Fibroblast of lung (primary cell): ENCODE data around the gene KBTBD2. TPM values are rescaled to one million over a fixed set of nuclear protein-coding genes. Genes with fewer than 3 reads are reported as not detected.
"Not testable (repeated sequence)": the region's sequence is repeated elsewhere in the genome, so short reads cannot be mapped to it uniquely, and the experiment has no call there.

Source experiments
- DNase-seq, 2 donors: peaks; one replicate each; pipeline versions ENCODE4 v3.0.0 to v3.0.0-alpha.2; 2010; ENCODE audit warnings: low read depth in 2 of 2
- H2AFZ ChIP-seq: 2 replicates; pipeline ENCODE4 v1.5.1; 2012; ENCODE audit warnings: low read length, control low read depth, inconsistent platforms
- H3K27ac ChIP-seq: 2 replicates; pipeline ENCODE4 v1.5.1; 2011; ENCODE audit warnings: low read length, control low read depth; ENCODE audit not compliant: insufficient read depth
- H3K27me3 ChIP-seq: 2 replicates; pipeline ENCODE4 v1.5.1; 2011; ENCODE audit warnings: mild to moderate bottlenecking, low read length; ENCODE audit not compliant: control insufficient read depth, insufficient read depth
- H3K36me3 ChIP-seq: 2 replicates; pipeline ENCODE4 v1.5.1; 2011; ENCODE audit warnings: low read length; ENCODE audit not compliant: control insufficient read depth, insufficient read depth
- H3K4me1 ChIP-seq: 2 replicates; pipeline ENCODE4 v1.5.1; 2011; ENCODE audit warnings: low read length; ENCODE audit not compliant: control insufficient read depth, insufficient read depth; ENCODE audit errors: extremely low read depth
- H3K4me2 ChIP-seq: 2 replicates; pipeline ENCODE4 v1.5.1; 2011; ENCODE audit warnings: low read length, control low read depth; ENCODE audit not compliant: insufficient read depth; ENCODE audit errors: extremely low read depth
- H3K4me3 ChIP-seq, 4 experiments: fragments of 200-600 bp in 1 of 4; sonication (generic) in 1 of 4; replicated peaks in 1 of 4; 2 replicates each; pipeline ENCODE4 v1.5.1; 2011 to 2016; ENCODE audit warnings: low read length in 4 of 4, low read depth in 3 of 4, mild to moderate bottlenecking in 3 of 4, control low read depth in 2 of 4, inconsistent platforms in 1 of 4, mixed read lengths in 1 of 4; ENCODE audit not compliant: insufficient read depth in 1 of 4; ENCODE audit errors: control extremely low read depth in 1 of 4
- H3K79me2 ChIP-seq: 2 replicates; pipeline ENCODE4 v1.5.1; 2012; ENCODE audit warnings: mild to moderate bottlenecking, low read length, inconsistent platforms; ENCODE audit not compliant: control insufficient read depth, insufficient read depth
- H3K9ac ChIP-seq: 2 replicates; pipeline ENCODE4 v1.5.1; 2011; ENCODE audit warnings: mild to moderate bottlenecking, low read length, control low read depth; ENCODE audit not compliant: insufficient read depth
- H3K9me3 ChIP-seq: 2 replicates; pipeline ENCODE4 v1.5.1; 2012; ENCODE audit warnings: low read depth, low read length; ENCODE audit not compliant: control insufficient read depth, insufficient read depth
- H4K20me1 ChIP-seq: 2 replicates; pipeline ENCODE4 v1.5.1; 2011; ENCODE audit warnings: low read length; ENCODE audit not compliant: control insufficient read depth, insufficient read depth; ENCODE audit errors: extremely low read depth
- CTCF ChIP-seq, 2 donors: IDR thresholded peaks in 1 of 2; conservative IDR thresholded peaks in 1 of 2; 1 replicate in 1 of 2; 2 replicates in 1 of 2; pipeline ENCODE4 v1.5.1; 2011 to 2012; ENCODE audit warnings: low read length in 2 of 2, control low read depth in 1 of 2, inconsistent platforms in 1 of 2, low read depth in 1 of 2, mild to moderate bottlenecking in 1 of 2
- EZH2 ChIP-seq: IDR thresholded peaks from 2 replicates; pipeline ENCODE4 v1.5.1; 2012; ENCODE audit warnings: low read length, control low read depth, mild to moderate bottlenecking; ENCODE audit errors: missing control alignments
- polyA plus RNA-seq, 2 donors: library from polyadenylated mRNA; depleted of rRNA in 1 of 2; stranded (reverse) in 1 of 2; unstranded in 1 of 2; fragments of >200 nt; gene quantifications; 2 replicates each; pipeline ENCODE4 v1.2.1, GENCODE V29; 2011 to 2012; ENCODE audit warnings: missing spikeins in 1 of 2
- total RNA-seq: library from RNA; depleted of rRNA; stranded (reverse); fragments of >200 nt; gene quantifications from 2 replicates; pipeline ENCODE4 v1.2.1, GENCODE V29; 2014

Gene KBTBD2
- total and polyA plus RNA-seq, 2 donors (not counting 1 experiment from before 2014, with no cell fraction given) = 26.7 to 29.2 TPM

- Histone ChIP-seq H3K9me3 (no peaks in the 10 kb centered on the region), H3K27ac (no peak overlapping the region), H3K4me1 (no peaks in the 10 kb centered on the region), H3K4me2 (no peak overlapping the region), H3K27me3 (no peaks in the 10 kb centered on the region), H3K4me3 (no peak overlapping the region), H3K36me3 (peaks cover 5% of the 10 kb centered on the region), H3K9ac (no peak overlapping the region), H2AFZ (no peak overlapping the region), H3K79me2 (peaks cover 6% of the 10 kb centered on the region), H4K20me1 (no peaks in the 10 kb centered on the region)
- no peak for TF ChIP-seq CTCF (conservative IDR thresholded peaks at IDR 0.05 in 1 of 2, IDR thresholded peaks at IDR 0.05 in 1 of 2; ENCODE audit: low read depth in 1 of 2, low read length in 2 of 2)
- no peak for DNase-seq
Observed at GRCh38 chr7:32869716-32870115, 21.8 kb downstream of the KBTBD2 start.

GRCh38 chr7:32868116-32868515 lies 23.4 kb downstream of the KBTBD2 start:
- no peak for DNase-seq
- Histone ChIP-seq H3K4me1 (no peaks in the 10 kb centered on the region), H3K9me3 (no peaks in the 10 kb centered on the region), H3K27me3 (no peaks in the 10 kb centered on the region), H3K4me3 (no peak overlapping the region), H3K36me3 (peaks cover 5% of the 10 kb centered on the region), H3K9ac (no peak overlapping the region), H3K27ac (no peak overlapping the region), H4K20me1 (no peaks in the 10 kb centered on the region), H3K4me2 (no peak overlapping the region), H2AFZ (no peak overlapping the region), H3K79me2 (peaks cover 6% of the 10 kb centered on the region)
- TF ChIP-seq CTCF (conservative IDR thresholded peaks at IDR 0.05 in 1 of 2, IDR thresholded peaks at IDR 0.05 in 1 of 2; ENCODE audit: low read depth in 1 of 2, low read length in 2 of 2) = no peak
- no peak for TF ChIP-seq EZH2

- no peak overlapping the region for H3K27ac ChIP-seq
- H3K36me3 ChIP-seq = no peaks in the 10 kb centered on the region
Observed at GRCh38 chr7:32865448-32866030, 26.0 kb downstream of the KBTBD2 start.

GRCh38 chr7:32863872-32864271 lies 27.7 kb downstream of the KBTBD2 start:
- not testable (repeated sequence) for H3K27me3 ChIP-seq, DNase-seq, H3K4me1 ChIP-seq, H3K79me2 ChIP-seq, H3K4me3 ChIP-seq, H2AFZ ChIP-seq, H3K4me2 ChIP-seq, H3K9me3 ChIP-seq, H4K20me1 ChIP-seq, H3K27ac ChIP-seq, H3K9ac ChIP-seq, H3K36me3 ChIP-seq

More at GRCh38 chr7:32865448-32866030, 26.0 kb downstream of the KBTBD2 start:
- Histone ChIP-seq H3K4me2 (no peak overlapping the region), H4K20me1 (no peaks in the 10 kb centered on the region), H3K27me3 (no peaks in the 10 kb centered on the region), H3K79me2 (no peaks in the 10 kb centered on the region), H3K4me3 (no peak overlapping the region), H2AFZ (no peak overlapping the region), H3K9ac (no peak overlapping the region), H3K4me1 (no peaks in the 10 kb centered on the region), H3K9me3 (no peaks in the 10 kb centered on the region)
- TF ChIP-seq EZH2 = no peak
- no peak for TF ChIP-seq CTCF (conservative IDR thresholded peaks at IDR 0.05 in 1 of 2, IDR thresholded peaks at IDR 0.05 in 1 of 2; ENCODE audit: low read depth in 1 of 2, low read length in 2 of 2)
- DNase-seq = no peak
